HG03460 (cell line): Measurements from ENCODE around the gene NXPH2.
"Not testable (repeated sequence)": the region's sequence is repeated elsewhere in the genome, so short reads cannot be mapped to it uniquely, and the experiment has no call there.

Experiments used
- ATAC-seq: cut with Tn5 transposase; IDR thresholded peaks from one replicate; pipeline ENCODE4 v1.9.1; 2021; ENCODE audit not compliant: unreplicated experiment

Gene NXPH2

GRCh38 chr2:138760676-138761075 lies 19.5 kb downstream of the NXPH2 start:
- ATAC-seq = no peak

DNA sequence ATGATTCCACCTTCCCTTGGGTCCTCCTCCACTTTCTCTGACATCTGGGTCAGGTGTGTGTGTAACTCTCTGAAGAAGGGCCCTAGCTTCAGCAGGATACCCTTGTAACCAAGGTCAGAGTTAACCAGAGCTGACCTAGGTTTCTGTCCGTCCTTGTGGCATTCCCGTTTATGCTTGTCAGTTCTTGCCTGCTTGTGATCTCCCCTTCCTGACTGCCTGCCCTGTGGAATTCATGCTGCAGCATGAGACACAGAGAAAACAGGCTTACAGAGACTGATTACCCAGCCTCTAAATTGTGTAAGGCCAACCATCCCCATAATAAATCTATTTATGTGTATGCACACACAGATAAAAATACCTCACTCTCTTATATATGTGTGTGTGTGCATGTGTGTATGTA lies 22.8 kb downstream of the NXPH2 start:
- no peak for ATAC-seq

- ATAC-seq = no peak
Measured at GRCh38 chr2:138752197-138752956, 27.8 kb downstream of the NXPH2 start.

GRCh38 chr2:138744713-138745112 lies 35.5 kb downstream of the NXPH2 start:
- no peak for ATAC-seq

GRCh38 chr2:138742441-138743057 lies 37.6 kb downstream of the NXPH2 start:
- ATAC-seq = no peak

- ATAC-seq = no peak
Measured at GRCh38 chr2:138741851-138742250, 38.3 kb downstream of the NXPH2 start.

GRCh38 chr2:138737009-138737554 lies 43.1 kb downstream of the NXPH2 start:
- ATAC-seq = not testable (repeated sequence)

DNA sequence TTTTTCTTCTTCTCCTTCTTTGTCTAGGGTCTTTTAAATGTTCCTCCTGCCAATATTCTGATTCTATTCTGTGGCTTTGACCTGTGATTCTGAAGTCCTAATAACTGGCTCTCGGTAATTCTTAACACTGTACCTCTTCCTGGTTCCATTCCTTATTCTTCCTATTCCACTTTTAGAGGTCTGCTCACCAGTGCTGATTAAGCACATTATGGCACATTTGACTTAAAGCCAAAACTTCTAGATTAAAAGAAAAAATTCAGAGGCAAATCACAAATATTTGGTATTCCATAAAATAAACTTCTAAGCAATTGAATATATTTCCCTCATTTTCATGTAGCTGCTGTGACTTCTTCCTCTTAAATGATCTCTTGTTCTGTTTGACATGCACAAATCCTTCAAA lies 47.5 kb downstream of the NXPH2 start:
- no peak for ATAC-seq

GRCh38 chr2:138730497-138731030 lies 49.6 kb downstream of the NXPH2 start:
- no peak for ATAC-seq

GRCh38 chr2:138727956-138728355 lies 52.2 kb downstream of the NXPH2 start:
- no peak for ATAC-seq

- ATAC-seq = no peak
Measured at GRCh38 chr2:138726681-138727080, 53.5 kb downstream of the NXPH2 start.

GRCh38 chr2:138724729-138725459 lies 55.3 kb downstream of the NXPH2 start:
- no peak for ATAC-seq

GRCh38 chr2:138724327-138724726 lies 55.9 kb downstream of the NXPH2 start:
- no peak for ATAC-seq

DNA sequence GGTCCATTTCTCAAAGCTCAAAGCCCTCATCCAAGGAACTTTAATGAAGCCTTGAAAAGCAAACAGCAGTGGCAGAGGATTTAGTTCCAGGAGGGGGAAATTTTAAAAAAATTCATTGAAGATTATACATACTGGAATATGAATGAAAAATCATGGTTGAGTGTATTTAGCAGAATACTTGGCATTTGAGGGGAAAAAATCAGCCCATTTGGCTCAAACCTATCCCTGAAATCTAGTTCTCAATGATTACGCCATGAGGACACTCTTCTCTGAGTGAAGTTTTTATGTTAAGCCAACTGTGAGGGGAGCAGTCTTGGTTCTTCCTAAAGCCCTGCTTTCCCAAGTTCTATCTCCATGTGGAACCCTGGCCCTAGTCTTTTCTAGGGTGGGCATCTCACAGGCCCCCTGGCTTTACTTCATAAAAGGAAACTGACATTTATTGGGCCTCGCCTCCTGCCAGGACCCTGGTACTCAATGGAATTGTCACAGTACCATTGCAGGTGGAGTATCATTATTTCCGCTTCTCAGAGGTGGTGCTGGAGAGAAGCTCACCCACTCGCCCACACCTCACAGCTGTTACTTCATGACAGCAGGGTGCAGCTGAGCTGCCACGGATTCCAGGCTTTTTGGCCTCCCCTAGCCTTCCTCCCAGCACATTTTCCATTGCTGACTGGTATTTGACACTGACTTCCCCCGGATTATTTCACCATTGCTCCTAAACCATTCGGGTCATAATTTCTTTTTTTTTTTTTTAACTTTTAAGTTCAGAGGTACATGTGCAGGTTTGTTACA lies 56.8 kb downstream of the NXPH2 start:
- ATAC-seq = no peak

- no peak for ATAC-seq
Measured at GRCh38 chr2:138722316-138722715, 57.9 kb downstream of the NXPH2 start.

GRCh38 chr2:138720035-138720838 lies 60.0 kb downstream of the NXPH2 start:
- ATAC-seq = no peak

- ATAC-seq = no peak
Measured at GRCh38 chr2:138718405-138718804, 61.8 kb downstream of the NXPH2 start.

DNA sequence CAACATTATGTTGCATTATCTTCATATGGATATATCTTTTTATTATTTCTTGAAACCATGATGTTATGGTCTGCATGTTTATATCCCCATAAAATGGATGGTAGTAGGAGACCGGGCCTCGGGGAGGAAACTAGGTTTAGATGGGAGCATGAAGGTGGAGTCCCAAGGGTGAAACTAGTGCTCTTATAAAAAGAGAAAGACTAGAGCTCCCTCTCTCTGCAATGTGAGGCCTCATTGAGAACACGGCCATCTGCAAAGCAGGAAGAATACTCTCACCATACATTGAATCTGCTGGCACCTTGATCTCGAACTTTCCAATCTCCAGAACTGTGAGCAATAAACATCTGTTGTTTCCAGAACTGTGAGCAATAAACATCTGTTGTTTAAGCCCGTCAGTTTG lies 64.0 kb downstream of the NXPH2 start:
- no peak for ATAC-seq

- ATAC-seq = no peak
Measured at GRCh38 chr2:138713504-138713903, 66.7 kb downstream of the NXPH2 start.

DNA sequence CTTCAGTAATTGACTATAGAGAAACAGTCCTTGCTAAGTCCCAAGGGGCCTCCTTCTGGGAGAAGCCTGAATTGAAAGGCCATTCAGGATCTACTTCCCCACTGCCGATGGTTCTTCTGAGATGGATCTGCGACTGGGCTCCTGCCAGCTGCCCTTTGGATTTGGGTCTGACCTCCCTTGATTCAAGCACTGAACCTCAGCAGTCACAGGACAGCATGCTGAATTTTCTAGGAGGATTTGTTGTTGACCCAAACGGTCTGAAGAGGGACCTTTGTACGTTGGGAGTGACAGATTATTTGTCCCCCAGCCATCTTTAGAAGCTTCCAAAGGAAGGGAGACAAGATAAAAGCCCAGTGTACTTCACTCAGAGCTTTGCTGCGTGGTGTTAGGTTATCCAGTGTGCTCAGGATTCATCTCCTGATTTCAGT lies 67.1 kb downstream of the NXPH2 start:
- no peak for ATAC-seq
